MM.1S (cell line): ENCODE data around the gene RIPOR2.
"Not testable (repeated sequence)": the region's sequence is repeated elsewhere in the genome, so short reads cannot be mapped to it uniquely, and the experiment has no call there.

ENCODE experiments used
- DNase-seq: peaks from one replicate; pipeline ENCODE4 v3.0.0-alpha.2; 2015
- H2AFZ ChIP-seq: fragments of 300-600 bp; sonication (generic); 2 replicates; pipeline ENCODE4 v1.6.0; 2016; ENCODE audit warnings: antibody characterized with exemption, low read length
- H3F3A ChIP-seq: fragments of 300-600 bp; sonication (generic); 2 replicates; pipeline ENCODE4 v1.6.1; 2016; ENCODE audit warnings: mild to moderate bottlenecking, antibody characterized with exemption, low read length, moderate library complexity, mixed read lengths; ENCODE audit not compliant: insufficient read depth
- H3K27ac ChIP-seq: fragments of 300-600 bp; sonication (generic); 2 replicates; pipeline ENCODE4 v1.5.1; 2016; ENCODE audit warnings: mild to moderate bottlenecking, low read length
- H3K27me3 ChIP-seq: fragments of 300-600 bp; sonication (generic); replicated peaks from 2 replicates; pipeline ENCODE4 v1.6.0; 2016; ENCODE audit warnings: low read length; ENCODE audit not compliant: insufficient read depth
- H3K36me3 ChIP-seq: fragments of 300-600 bp; sonication (generic); replicated peaks from 2 replicates; pipeline ENCODE4 v1.6.1; 2016; ENCODE audit warnings: mild to moderate bottlenecking, low read length, mixed read lengths; ENCODE audit not compliant: insufficient read depth
- H3K4me1 ChIP-seq: fragments of 300-600 bp; sonication (generic); 2 replicates; pipeline ENCODE4 v1.6.1; 2016; ENCODE audit warnings: low read length, mixed read lengths
- H3K4me2 ChIP-seq: fragments of 300-600 bp; sonication (generic); 2 replicates; pipeline ENCODE4 v1.6.0; 2016; ENCODE audit warnings: low read depth, low read length
- H3K4me3 ChIP-seq: fragments of 300-600 bp; sonication (generic); 2 replicates; pipeline ENCODE4 v1.5.1; 2016; ENCODE audit warnings: low read length, mixed read lengths
- H3K79me2 ChIP-seq: fragments of 300-600 bp; sonication (generic); 2 replicates; pipeline ENCODE4 v1.6.1; 2016; ENCODE audit warnings: mixed run types, low read length, mixed read lengths
- H3K9ac ChIP-seq: fragments of 300-600 bp; sonication (generic); 2 replicates; pipeline ENCODE4 v1.6.1; 2016; ENCODE audit warnings: low read length, mixed read lengths
- H3K9me2 ChIP-seq: fragments of 300-600 bp; sonication (generic); replicated peaks from 2 replicates; pipeline ENCODE4 v1.6.1; 2016; ENCODE audit warnings: mild to moderate bottlenecking, low read length, mixed read lengths; ENCODE audit not compliant: insufficient read depth
- H3K9me3 ChIP-seq: fragments of 300-600 bp; sonication (generic); replicated peaks from 2 replicates; pipeline ENCODE4 v1.6.1; 2016; ENCODE audit warnings: mild to moderate bottlenecking, low read length, mixed read lengths; ENCODE audit not compliant: insufficient read depth
- H4K20me1 ChIP-seq: fragments of 300-600 bp; sonication (generic); 2 replicates; pipeline ENCODE4 v1.6.1; 2016; ENCODE audit warnings: mild to moderate bottlenecking, low read length, moderate library complexity, mixed read lengths; ENCODE audit not compliant: insufficient read depth
- EZH2 ChIP-seq: fragments of 300-600 bp; sonication (generic); optimal IDR thresholded peaks from 2 replicates; pipeline ENCODE3; 2017; ENCODE audit warnings: low read depth, mild to moderate bottlenecking, antibody characterized with exemption, low read length, mixed read lengths
- EZH2phosphoT487 ChIP-seq: fragments of 300-600 bp; sonication (generic); IDR thresholded peaks from 2 replicates; pipeline ENCODE4 v1.6.1; 2018; ENCODE audit warnings: antibody characterized with exemption, low read length
- TF ChIP-seq, protein P1 (sequence below): fragments of 300-600 bp; sonication (generic); IDR thresholded peaks from 2 replicates; pipeline ENCODE4 v1.5.1; 2016; ENCODE audit warnings: antibody characterized with exemption, low read length, mixed read lengths

RIPOR2 gene

DNA sequence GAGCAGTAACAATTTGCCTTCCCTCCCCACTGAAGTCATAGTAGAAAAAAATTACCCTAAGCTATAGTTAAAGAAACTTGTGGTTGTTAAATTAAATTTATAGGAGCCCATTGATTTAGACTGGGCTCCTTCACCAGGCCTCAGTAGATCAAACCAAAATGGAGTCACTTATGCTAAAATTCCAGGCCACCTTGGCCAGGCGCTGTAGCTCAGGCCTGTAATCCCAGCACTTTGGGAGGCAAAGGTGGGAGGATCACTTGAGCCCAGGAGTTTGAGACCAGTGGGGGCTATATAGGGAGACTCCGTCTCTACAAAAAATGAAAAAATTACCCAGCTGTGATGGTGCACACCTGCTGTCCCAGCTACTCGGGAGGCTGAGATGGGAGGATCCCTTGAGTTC is 176.0 kb downstream of the RIPOR2 start:
- TF ChIP-seq EZH2 (no peak), EZH2phosphoT487 (no peak)
- TF ChIP-seq, protein P1, sequence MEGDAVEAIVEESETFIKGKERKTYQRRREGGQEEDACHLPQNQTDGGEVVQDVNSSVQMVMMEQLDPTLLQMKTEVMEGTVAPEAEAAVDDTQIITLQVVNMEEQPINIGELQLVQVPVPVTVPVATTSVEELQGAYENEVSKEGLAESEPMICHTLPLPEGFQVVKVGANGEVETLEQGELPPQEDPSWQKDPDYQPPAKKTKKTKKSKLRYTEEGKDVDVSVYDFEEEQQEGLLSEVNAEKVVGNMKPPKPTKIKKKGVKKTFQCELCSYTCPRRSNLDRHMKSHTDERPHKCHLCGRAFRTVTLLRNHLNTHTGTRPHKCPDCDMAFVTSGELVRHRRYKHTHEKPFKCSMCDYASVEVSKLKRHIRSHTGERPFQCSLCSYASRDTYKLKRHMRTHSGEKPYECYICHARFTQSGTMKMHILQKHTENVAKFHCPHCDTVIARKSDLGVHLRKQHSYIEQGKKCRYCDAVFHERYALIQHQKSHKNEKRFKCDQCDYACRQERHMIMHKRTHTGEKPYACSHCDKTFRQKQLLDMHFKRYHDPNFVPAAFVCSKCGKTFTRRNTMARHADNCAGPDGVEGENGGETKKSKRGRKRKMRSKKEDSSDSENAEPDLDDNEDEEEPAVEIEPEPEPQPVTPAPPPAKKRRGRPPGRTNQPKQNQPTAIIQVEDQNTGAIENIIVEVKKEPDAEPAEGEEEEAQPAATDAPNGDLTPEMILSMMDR, result no peak
- Histone ChIP-seq H3K9me3 (no peaks in the 10 kb centered on the region), H3K4me3 (no peak overlapping the region), H3F3A (no peaks in the 10 kb centered on the region), H3K4me1 (no peaks in the 10 kb centered on the region), H3K79me2 (no peaks in the 10 kb centered on the region), H3K9ac (no peak overlapping the region), H3K9me2 (no peaks in the 10 kb centered on the region), H2AFZ (no peak overlapping the region), H3K36me3 (no peaks in the 10 kb centered on the region), H3K27me3 (no peaks in the 10 kb centered on the region), H3K4me2 (no peak overlapping the region), H4K20me1 (no peaks in the 10 kb centered on the region), H3K27ac (no peak overlapping the region)
- DNase-seq, result no peak

GRCh38 chr6:24757611-24758010 is 178.1 kb downstream of the RIPOR2 start:
- no peak overlapping the region for H2AFZ ChIP-seq
- no peaks in the 10 kb centered on the region for H3K79me2 ChIP-seq
- no peak overlapping the region for H3K4me2 ChIP-seq
- no peak overlapping the region for H3K9ac ChIP-seq
- no peaks in the 10 kb centered on the region for H3K36me3 ChIP-seq
- TF ChIP-seq, protein P1, result no peak
- no peak for TF ChIP-seq EZH2phosphoT487
- no peak for TF ChIP-seq EZH2
- no peaks in the 10 kb centered on the region for H3K9me3 ChIP-seq
- no peak overlapping the region for H3K27ac ChIP-seq
- no peaks in the 10 kb centered on the region for H4K20me1 ChIP-seq
- H3K9me2 ChIP-seq, result no peaks in the 10 kb centered on the region
- DNase-seq, result no peak
- no peaks in the 10 kb centered on the region for H3K27me3 ChIP-seq
- H3K4me3 ChIP-seq, result no peak overlapping the region
- no peaks in the 10 kb centered on the region for H3F3A ChIP-seq
- H3K4me1 ChIP-seq, result no peaks in the 10 kb centered on the region

- Histone ChIP-seq H3K9me3 (no peaks in the 10 kb centered on the region), H2AFZ (no peak overlapping the region), H3K9me2 (no peaks in the 10 kb centered on the region), H3K36me3 (no peaks in the 10 kb centered on the region), H3K4me2 (no peak overlapping the region), H3K4me3 (no peak overlapping the region), H3K9ac (no peak overlapping the region), H3F3A (no peaks in the 10 kb centered on the region), H3K4me1 (no peaks in the 10 kb centered on the region), H4K20me1 (no peaks in the 10 kb centered on the region), H3K79me2 (no peaks in the 10 kb centered on the region), H3K27me3 (no peaks in the 10 kb centered on the region), H3K27ac (no peak overlapping the region)
- DNase-seq, result no peak
- TF ChIP-seq, protein P1, result no peak
- TF ChIP-seq EZH2 (no peak), EZH2phosphoT487 (no peak)
Measured at GRCh38 chr6:24755279-24755678, 180.5 kb downstream of the RIPOR2 start.

DNA sequence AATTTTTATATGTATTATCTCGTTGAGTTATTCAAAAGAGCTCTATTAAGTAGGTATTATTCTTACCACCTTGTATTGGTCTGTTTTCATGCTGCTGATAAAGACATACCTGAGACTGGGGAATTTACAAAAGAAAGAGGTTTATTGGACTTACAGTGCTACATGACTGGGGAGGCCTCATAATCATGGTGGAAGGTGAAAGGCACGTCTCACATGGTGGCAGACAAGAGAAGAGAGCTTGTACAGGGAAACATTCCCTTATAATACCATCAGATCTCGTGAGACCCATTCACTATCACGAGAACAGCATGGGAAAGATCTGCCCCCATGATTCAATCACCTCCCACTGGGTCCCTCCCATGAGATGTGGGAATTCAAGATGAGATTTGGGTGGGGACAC is 181.4 kb downstream of the RIPOR2 start:
- H2AFZ ChIP-seq, H3K4me3 ChIP-seq, H3K9ac ChIP-seq, H3K9me2 ChIP-seq, DNase-seq, H3K79me2 ChIP-seq, H3K4me1 ChIP-seq, H3K4me2 ChIP-seq, H3K9me3 ChIP-seq, H3K36me3 ChIP-seq, H4K20me1 ChIP-seq, H3F3A ChIP-seq, H3K27ac ChIP-seq, H3K27me3 ChIP-seq: not testable (repeated sequence)
